ENCODE results near the gene PLXND1. TPM values are rescaled to one million over a fixed set of nuclear protein-coding genes. Genes with fewer than 3 reads are reported as not detected.

Gene PLXND1
- total RNA-seq, 4 donors from 2014 or later: 24.0 to 42.6 (median 30.3) TPM

DNA sequence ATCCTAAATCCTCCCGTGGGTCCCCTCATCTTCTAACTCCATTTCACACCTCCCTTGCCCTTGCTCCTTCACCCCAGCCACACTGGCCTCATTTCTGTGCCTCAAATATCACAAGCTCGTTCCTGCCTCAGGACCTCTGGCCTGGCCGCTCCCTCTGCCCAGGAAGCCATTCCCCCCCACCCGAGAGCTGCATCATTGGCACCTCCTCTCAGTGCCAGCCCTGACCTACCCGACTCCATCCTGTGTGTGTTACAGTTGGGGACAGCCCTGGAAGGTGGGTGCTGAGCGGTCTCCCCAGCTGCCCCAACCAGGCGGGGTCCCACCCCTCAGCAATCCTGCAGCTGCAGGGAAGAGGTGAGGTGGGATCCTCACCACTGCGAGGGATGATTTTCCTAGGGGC, 14.5 kb downstream of the PLXND1 start:
- 64 to 67% methylated on average over 8 of the region's 8 CpGs for WGBS, 2 donors
- intact Hi-C loops (cut with DNase I; ENCODE audit: low total_unique reads): no loop called here
- TF ChIP-seq POLR2A (IDR thresholded peaks at IDR 0.05): no peak
- TF ChIP-seq, protein P1, sequence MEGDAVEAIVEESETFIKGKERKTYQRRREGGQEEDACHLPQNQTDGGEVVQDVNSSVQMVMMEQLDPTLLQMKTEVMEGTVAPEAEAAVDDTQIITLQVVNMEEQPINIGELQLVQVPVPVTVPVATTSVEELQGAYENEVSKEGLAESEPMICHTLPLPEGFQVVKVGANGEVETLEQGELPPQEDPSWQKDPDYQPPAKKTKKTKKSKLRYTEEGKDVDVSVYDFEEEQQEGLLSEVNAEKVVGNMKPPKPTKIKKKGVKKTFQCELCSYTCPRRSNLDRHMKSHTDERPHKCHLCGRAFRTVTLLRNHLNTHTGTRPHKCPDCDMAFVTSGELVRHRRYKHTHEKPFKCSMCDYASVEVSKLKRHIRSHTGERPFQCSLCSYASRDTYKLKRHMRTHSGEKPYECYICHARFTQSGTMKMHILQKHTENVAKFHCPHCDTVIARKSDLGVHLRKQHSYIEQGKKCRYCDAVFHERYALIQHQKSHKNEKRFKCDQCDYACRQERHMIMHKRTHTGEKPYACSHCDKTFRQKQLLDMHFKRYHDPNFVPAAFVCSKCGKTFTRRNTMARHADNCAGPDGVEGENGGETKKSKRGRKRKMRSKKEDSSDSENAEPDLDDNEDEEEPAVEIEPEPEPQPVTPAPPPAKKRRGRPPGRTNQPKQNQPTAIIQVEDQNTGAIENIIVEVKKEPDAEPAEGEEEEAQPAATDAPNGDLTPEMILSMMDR (IDR thresholded peaks at IDR 0.05): no peak
- DNase-seq (ENCODE audit: low spot score in 2 of 2): no peak
- no peak overlapping the region for H3K4me3 ChIP-seq (ENCODE audit: low read depth, poor library complexity, severe bottlenecking)

DNA sequence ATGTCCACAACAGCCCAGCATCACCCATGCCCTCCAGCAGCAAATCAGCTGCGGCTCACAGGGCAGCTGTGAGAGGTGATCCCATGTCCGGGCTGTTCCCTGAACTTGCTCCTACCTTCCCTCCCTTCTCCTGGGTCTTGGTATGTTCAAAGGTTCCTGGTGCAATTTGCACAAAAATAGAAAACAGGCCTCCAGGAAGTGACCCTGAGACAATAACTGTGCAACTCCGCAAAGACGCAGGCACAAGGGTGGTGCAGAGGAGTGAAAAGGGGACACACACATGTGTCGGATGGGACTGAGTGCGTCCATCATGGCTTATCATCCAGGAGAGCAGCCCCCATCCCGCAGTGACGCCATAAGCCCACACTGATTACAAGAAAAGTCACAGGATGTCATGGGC, 16.3 kb downstream of the PLXND1 start:
- intact Hi-C loops (cut with DNase I; ENCODE audit: low total_unique reads): no loop called here
- no peak overlapping the region for H3K4me3 ChIP-seq (ENCODE audit: low read depth, poor library complexity, severe bottlenecking)
- WGBS, 2 donors: 70 to 73% methylated on average over 8 of the region's 8 CpGs
- TF ChIP-seq, protein P1 (IDR thresholded peaks at IDR 0.05): no peak
- no peak for TF ChIP-seq POLR2A (IDR thresholded peaks at IDR 0.05)
- no peak for DNase-seq (ENCODE audit: low spot score in 2 of 2)

DNA sequence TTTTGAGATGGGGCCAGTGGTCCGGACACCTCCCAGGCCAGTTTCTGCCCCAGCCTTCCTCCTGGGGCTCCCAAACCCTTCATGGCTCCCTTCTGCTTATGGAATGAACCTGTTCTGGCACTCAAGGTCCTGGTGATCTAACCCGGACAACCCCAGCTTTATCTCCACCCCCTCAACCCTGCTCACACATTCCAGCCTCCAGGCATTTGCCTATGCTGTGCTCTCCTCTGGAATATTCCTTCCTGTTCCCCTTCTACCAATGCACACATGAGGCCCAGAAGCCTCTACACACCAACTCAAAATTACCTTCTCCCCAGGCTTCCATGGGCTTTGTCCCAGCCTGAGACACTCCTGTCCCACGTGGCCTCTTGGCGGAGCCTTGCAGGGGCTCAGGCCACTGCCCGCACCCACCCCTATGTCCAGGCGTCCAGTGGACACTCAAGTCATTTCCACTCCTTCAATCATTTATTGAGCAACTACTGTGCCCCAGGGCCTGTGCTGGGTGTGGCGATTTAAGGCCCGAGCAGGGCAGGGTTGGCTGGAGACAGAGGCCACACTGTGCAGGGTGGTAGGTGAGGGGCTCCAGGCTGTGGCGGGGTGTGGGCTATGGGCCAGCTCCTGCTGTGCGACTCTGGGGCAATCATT, 18.8 kb downstream of the PLXND1 start:
- no peak overlapping the region for H3K4me3 ChIP-seq (ENCODE audit: low read depth, poor library complexity, severe bottlenecking)
- no peak for TF ChIP-seq POLR2A (IDR thresholded peaks at IDR 0.05)
- TF ChIP-seq, protein P1 (IDR thresholded peaks at IDR 0.05): no peak
- WGBS, 2 donors: 71 to 77% methylated on average over 10 of the region's 10 CpGs
- intact Hi-C loops (cut with DNase I; ENCODE audit: low total_unique reads): no loop called here
- DNase-seq (ENCODE audit: low spot score in 2 of 2): no peak

DNA sequence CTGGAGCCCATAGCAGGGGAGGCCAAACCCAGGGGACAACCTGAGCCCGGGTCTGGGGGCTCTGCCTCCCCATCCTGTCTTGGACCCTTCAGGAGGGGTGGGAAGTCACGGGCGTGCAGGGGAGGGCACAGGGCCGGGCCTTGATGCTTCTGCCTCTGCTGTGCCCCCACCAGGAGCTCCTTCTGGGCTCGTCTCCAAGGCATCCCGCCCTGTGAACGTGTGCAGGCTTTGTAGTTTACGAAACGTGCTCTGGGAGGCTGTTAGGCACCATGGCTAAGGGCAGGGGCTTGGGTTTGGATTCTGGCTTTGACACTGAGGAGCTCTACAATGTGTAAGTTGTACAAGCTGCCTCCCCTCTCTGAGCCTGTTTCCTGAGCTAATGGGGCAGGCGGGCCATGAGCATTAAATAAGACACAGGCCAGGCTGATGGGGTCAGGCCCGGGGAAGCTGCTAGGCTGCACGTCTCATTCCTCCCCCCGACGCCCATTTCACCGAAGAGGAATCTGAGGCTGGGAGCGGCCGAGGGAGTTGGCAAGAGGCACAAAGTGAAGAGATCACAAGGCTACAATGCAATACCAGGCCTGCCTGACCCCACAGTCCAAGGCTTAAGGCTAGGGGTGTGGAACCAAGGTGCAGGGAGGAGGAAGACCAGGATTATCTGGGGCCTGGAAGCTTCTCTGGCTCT, 19.6 kb downstream of the PLXND1 start:
- DNase-seq (ENCODE audit: low spot score in 2 of 2): peak in 1 of 2 donors; percentile 69
- no peak overlapping the region for H3K4me3 ChIP-seq (ENCODE audit: low read depth, poor library complexity, severe bottlenecking)
- 12 to 50% methylated on average over 8 to 13 of the region's 17 CpGs for WGBS, 2 donors
- intact Hi-C loops (cut with DNase I; ENCODE audit: low total_unique reads): no loop called here
- no peak for TF ChIP-seq POLR2A (IDR thresholded peaks at IDR 0.05)
- TF ChIP-seq, protein P1 (IDR thresholded peaks at IDR 0.05): no peak

DNA sequence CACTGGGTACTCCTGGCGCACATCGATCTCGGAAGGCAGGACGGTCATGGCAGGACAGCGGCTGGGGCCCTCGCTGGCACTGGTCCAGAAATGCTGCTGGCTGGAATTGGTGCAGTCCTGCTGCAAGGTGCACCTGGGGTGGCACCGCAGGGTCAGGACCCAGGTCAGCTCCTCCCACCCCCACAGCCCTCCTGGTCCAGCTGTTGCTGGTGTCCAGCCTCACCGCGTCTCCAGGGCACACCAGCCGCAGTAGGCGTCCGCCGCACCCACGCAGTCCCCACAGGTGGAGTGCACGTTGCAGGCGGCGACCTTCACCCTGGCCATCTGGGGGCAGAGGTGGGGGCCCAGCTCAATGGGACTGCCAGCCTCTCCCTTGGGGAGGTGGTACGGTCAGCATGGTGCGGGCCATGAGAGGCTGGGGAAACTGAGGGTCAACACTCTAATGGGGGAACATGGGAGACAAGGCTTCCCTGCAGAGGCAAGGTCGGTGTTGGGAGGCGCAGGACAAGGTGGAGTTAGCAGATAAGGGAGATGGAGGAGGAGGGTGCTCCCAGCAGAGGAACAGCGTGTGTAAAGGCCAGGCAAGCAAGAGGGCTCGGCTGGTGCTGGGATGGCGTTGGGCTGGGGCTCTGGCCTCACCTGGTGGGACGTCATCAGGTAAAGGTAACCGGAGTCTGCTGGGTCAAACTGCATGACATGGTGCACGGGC, 20.4 kb downstream of the PLXND1 start:
- TF ChIP-seq POLR2A (IDR thresholded peaks at IDR 0.05): no peak
- TF ChIP-seq, protein P1 (IDR thresholded peaks at IDR 0.05): no peak
- H3K4me3 ChIP-seq (ENCODE audit: low read depth, poor library complexity, severe bottlenecking): no peak overlapping the region
- intact Hi-C loops (cut with DNase I; ENCODE audit: low total_unique reads): no loop called here
- WGBS, 2 donors: 90 to 95% methylated on average over 27 of the region's 27 CpGs
- no peak for DNase-seq (ENCODE audit: low spot score in 2 of 2)

Data from lower leg skin (tissue), 4 donors.